PC-9 (cell line): Measurements from ENCODE around the gene TOPBP1. TPM values are rescaled to one million over a fixed set of nuclear protein-coding genes. Genes with fewer than 3 reads are reported as not detected.

ENCODE experiments used
- BruUV-seq: library from RNA; stranded (reverse); fragments of 400-500 nt; replicated peaks from 2 replicates; lab custom pipeline; 2021; lab: Mats Ljungman, UMichigan
- CTCF ChIA-PET: fragments of 300-600 bp; sonication (Branson Sonifier 250); formaldehyde crosslinking; loops from one replicate; lab custom pipeline; 2022; ENCODE audit warnings: antibody characterized with exemption; lab: Charles Lee
- POLR2A ChIA-PET: fragments of 300-600 bp; sonication (Branson Sonifier 250); formaldehyde crosslinking; loops from one replicate; lab custom pipeline; 2022; ENCODE audit warnings: antibody characterized with exemption; ENCODE audit not compliant: unreplicated experiment; lab: Charles Lee
- DNase-seq, 2 experiments: peaks; one replicate each; pipeline versions ENCODE4 v3.0.0 to v3.0.0-alpha.2; 2015 to 2022; ENCODE audit warnings: mixed read lengths in 1 of 2
- H2AFZ ChIP-seq: fragments of 200-600 bp; sonication (generic); 2 replicates; pipeline ENCODE4 v1.8.1; 2017; ENCODE audit warnings: antibody characterized with exemption
- H3F3A ChIP-seq: fragments of 200-600 bp; sonication (generic); 2 replicates; pipeline ENCODE4 v1.8.1; 2017; ENCODE audit warnings: antibody characterized with exemption, mild to moderate bottlenecking, low read depth; ENCODE audit not compliant: insufficient read depth
- H3K27ac ChIP-seq: fragments of 200-600 bp; sonication (generic); 2 replicates; pipeline ENCODE4 v1.6.1; 2016; ENCODE audit warnings: mixed run types
- H3K27me3 ChIP-seq: fragments of 200-600 bp; sonication (generic); 2 replicates; pipeline ENCODE4 v1.6.1; 2016; ENCODE audit warnings: low read depth, mixed run types; ENCODE audit not compliant: insufficient read depth
- H3K36me3 ChIP-seq: fragments of 200-600 bp; sonication (generic); 2 replicates; pipeline ENCODE4 v1.6.1; 2016; ENCODE audit warnings: low read depth, mixed run types
- H3K4me1 ChIP-seq: fragments of 200-600 bp; sonication (generic); replicated peaks from 2 replicates; pipeline ENCODE4 v1.6.1; 2016; ENCODE audit warnings: mixed run types; ENCODE audit not compliant: insufficient read depth
- H3K4me2 ChIP-seq: fragments of 200-600 bp; sonication (generic); 2 replicates; pipeline ENCODE4 v1.6.1; 2017; ENCODE audit warnings: mixed run types
- H3K4me3 ChIP-seq: fragments of 200-600 bp; sonication (generic); 2 replicates; pipeline ENCODE4 v1.6.1; 2016; ENCODE audit warnings: mixed run types
- H3K79me2 ChIP-seq: fragments of 200-600 bp; sonication (generic); 2 replicates; pipeline ENCODE4 v1.6.1; 2017; ENCODE audit warnings: low read depth, mixed run types
- H3K9me2 ChIP-seq: fragments of 200-600 bp; sonication (generic); 2 replicates; pipeline ENCODE4 v1.8.1; 2017; ENCODE audit warnings: mild to moderate bottlenecking; ENCODE audit not compliant: insufficient read depth
- H3K9me3 ChIP-seq: fragments of 200-600 bp; sonication (generic); 2 replicates; pipeline ENCODE4 v1.8.1; 2016; ENCODE audit warnings: low read depth; ENCODE audit not compliant: insufficient read depth
- H4K20me1 ChIP-seq: fragments of 200-600 bp; sonication (generic); 2 replicates; pipeline ENCODE4 v1.8.1; 2017; ENCODE audit not compliant: insufficient read depth
- CTCF ChIP-seq: fragments of 200-600 bp; sonication (generic); conservative IDR thresholded peaks from 2 replicates; pipeline ENCODE4 v1.6.1; 2017; ENCODE audit warnings: mixed run types, antibody characterized with exemption, mild to moderate bottlenecking, moderate library complexity
- EZH2 ChIP-seq: fragments of 200-600 bp; sonication (generic); IDR thresholded peaks from 2 replicates; pipeline ENCODE4 v1.8.0; 2017; ENCODE audit warnings: antibody characterized with exemption, low read depth
- intact Hi-C: fragments of 100-400 bp; cut with micrococcal nuclease; formaldehyde crosslinking; loops from one replicate; pipeline ENCODE4 v1.10.0; 2022; ENCODE audit not compliant: unreplicated experiment
- total RNA-seq: library from RNA; stranded (reverse); gene quantifications from 2 replicates; pipeline ENCODE4 v1.2.3, GENCODE V29; 2021

Gene TOPBP1
- total RNA-seq, 1 experiment from 2014 or later, result 52.2 TPM

- Histone ChIP-seq H3K27me3 (no peaks in the 10 kb centered on the region), H3K9me2 (no peaks in the 10 kb centered on the region), H3K79me2 (peaks cover 26% of the 10 kb centered on the region), H2AFZ (no peak overlapping the region), H3K36me3 (peaks cover 58% of the 10 kb centered on the region), H3F3A (peaks cover 84% of the 10 kb centered on the region), H3K4me1 (peaks cover 18% of the 10 kb centered on the region), H3K9me3 (no peaks in the 10 kb centered on the region), H4K20me1 (peaks cover 32% of the 10 kb centered on the region), H3K27ac (no peak overlapping the region), H3K4me2 (no peak overlapping the region), H3K4me3 (no peak overlapping the region)
- intact Hi-C loops, result no loop called here
- ChIA-PET CTCF (no interaction called here), POLR2A (no interaction called here)
- no peak for DNase-seq
- TF ChIP-seq CTCF (no peak), EZH2 (no peak)
- BruUV-seq, result no TSS peak
Observed at GRCh38 chr3:133588035-133588434, 73.7 kb downstream of the TOPBP1 start.

- Histone ChIP-seq H3K9me3 (no peaks in the 10 kb centered on the region), H3K36me3 (peaks cover 84% of the 10 kb centered on the region), H3K9me2 (no peaks in the 10 kb centered on the region), H4K20me1 (peaks cover 59% of the 10 kb centered on the region), H3F3A (peaks cover 52% of the 10 kb centered on the region), H3K4me3 (no peak overlapping the region), H3K79me2 (peaks cover 68% of the 10 kb centered on the region), H3K27ac (no peak overlapping the region), H3K27me3 (no peaks in the 10 kb centered on the region), H2AFZ (no peak overlapping the region), H3K4me1 (peaks cover under 1% of the 10 kb centered on the region; the same call in 1 of the 2 replicates), H3K4me2 (no peak overlapping the region)
- intact Hi-C loops, result no loop called here
- no TSS peak for BruUV-seq
- DNase-seq, result no peak
- TF ChIP-seq EZH2 (no peak), CTCF (no peak)
- POLR2A ChIA-PET, result interaction anchor here (0.6 kb wide), 1 partner anchor 10 kb away, joined by 4 read pairs; the partner anchor contains the start of gene CDV3
- CTCF ChIA-PET, result no interaction called here
Observed at GRCh38 chr3:133583396-133583795, 78.3 kb downstream of the TOPBP1 start.

GRCh38 chr3:133578548-133579191 lies 83.1 kb downstream of the TOPBP1 start:
- ChIA-PET CTCF (interaction anchor here (0.6 kb wide), 1 partner anchor 28 kb away, joined by 5 read pairs; no protein-coding TSS in a partner anchor), POLR2A (interaction anchor here (0.6 to 0.7 kb wide), 2 partner anchors 16 to 133 kb away, joined by 3 to 4 read pairs; no protein-coding TSS in a partner anchor)
- Histone ChIP-seq H4K20me1 (peaks cover 64% of the 10 kb centered on the region), H3K27me3 (no peaks in the 10 kb centered on the region), H3K9me3 (no peaks in the 10 kb centered on the region), H3K4me1 (peaks cover 28% of the 10 kb centered on the region), H3K36me3 (peaks cover 71% of the 10 kb centered on the region), H3K4me2 (peak overlapping the region; percentile 6; the same call in 1 of the 2 replicates), H3K79me2 (peaks cover 94% of the 10 kb centered on the region), H3K9me2 (no peaks in the 10 kb centered on the region), H3K4me3 (no peak overlapping the region), H3F3A (peaks cover 33% of the 10 kb centered on the region), H3K27ac (peak overlapping the region; percentile 4; the same call in 1 of the 2 replicates), H2AFZ (no peak overlapping the region)
- intact Hi-C loops, result loop anchor here (2.0 to 10.0 kb wide), 3 partner anchors 134 to 1444 kb away; partner anchors contain the start of gene SRPRB
- BruUV-seq, result no TSS peak
- TF ChIP-seq CTCF, result peak; percentile 75
- no peak for TF ChIP-seq EZH2
- peak in 1 of 2 experiments; percentile 61 for DNase-seq
